Stimulated activated CD4-positive, alpha-beta T cell treated with anti-CD3 and anti-CD28 coated beads, Interleukin-12 subunit alpha, Interleukin-12 subunit beta, amount 100 ng/mL, for 24 hours (primary cell): ENCODE results near the gene HECW1.
A peak's percentile ranks its signal among the peaks of the same experiment; 100 is the strongest.

ENCODE experiments used
- DNase-seq, 2 experiments: peaks; one replicate each; pipeline ENCODE4 v3.0.0-alpha.2; 2020; ENCODE audit warnings: low read depth in 2 of 2

The HECW1 gene

DNA sequence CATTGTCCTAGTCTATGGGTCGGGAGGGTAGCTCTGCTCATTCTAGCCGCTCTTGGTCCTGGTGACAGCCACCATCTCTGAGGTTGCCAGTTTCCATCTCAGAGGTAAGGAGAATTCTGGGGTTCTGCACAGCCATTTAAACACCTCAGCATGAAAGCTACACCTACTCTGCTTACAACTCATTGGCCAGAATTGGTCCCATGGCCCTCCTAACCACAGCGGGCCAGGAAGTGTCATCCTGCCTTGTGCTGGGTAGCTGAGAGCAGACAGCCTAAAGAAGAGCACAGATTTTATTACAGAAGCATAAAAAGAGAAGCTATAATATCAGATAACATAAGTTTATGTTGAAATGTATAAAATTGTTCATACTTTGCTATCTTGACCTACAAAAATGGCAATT is 152.7 kb downstream of the HECW1 start:
- DNase-seq: no peak

DNA sequence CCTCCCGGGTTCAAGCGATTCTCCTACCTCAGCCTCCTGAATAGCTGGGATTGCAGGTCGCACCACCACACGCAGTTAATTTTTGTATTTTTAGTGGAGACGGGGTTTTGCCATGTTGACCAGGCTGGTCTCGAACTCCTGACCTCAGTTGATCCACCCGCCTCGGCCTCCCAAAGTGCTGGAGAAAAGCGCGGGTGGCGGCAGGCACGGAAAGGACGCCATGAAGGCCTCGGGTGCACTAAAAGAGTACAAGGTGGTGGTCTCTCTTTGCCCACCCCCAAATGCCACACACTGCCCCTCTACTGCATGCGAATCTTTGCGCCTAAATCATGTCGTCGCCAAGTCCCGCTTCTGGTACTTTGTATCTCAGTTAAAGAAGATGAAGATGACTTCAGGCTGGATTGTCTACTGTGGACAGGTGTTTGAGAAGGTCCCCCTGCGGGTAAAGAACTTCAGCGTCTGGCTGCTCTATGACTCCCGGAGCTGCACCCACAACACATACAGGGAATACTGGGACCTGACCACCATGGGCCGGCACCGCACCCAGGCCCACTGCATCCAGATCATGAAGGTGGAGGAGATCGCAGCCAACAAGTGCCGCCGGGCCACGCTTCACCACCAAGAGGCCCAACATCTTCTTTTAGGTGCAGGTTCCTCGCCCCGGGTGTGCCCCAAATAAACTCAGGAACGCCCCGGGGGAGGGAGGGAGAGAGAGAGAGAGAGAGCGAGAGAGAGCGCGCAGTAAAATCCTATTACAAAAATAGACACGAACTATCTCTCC is 161.7 kb downstream of the HECW1 start:
- DNase-seq: no peak

DNA sequence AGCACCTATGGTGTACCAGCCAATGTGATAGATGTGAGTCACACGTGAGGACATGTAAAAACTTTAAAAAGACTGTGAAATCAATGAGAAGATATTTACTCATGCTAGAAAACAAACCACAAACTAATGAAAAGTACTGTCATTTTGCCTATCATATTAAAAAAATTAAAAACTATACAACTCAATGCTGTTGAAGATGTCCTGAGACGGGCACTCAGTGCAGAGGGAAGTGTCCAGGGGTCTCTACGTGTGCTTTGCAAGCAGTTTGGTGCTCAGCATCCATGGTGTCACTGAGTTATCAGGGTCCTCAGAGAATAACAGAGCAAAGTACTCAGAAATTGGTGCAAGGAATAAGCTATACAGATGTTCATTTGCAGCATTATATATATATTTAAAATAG is 162.3 kb downstream of the HECW1 start:
- DNase-seq: no peak

DNA sequence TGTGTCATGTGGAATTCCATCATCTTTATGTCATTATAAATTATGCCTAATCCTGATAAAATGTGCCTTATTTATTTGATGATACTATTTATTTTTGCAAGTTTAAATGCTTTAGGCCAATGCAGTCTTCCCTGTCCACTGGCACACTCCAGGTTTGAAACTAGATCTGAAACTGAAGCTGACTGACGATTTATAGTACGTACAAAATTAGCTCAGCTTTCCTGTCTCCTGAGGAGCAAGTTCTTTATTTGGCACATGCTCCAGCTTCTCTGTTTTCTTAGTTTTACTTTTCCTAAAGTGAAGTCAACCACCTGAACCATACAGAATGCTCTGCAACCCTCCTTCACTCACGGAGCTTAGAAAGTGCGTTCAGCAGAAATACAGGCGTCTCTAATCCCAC is 164.1 kb downstream of the HECW1 start:
- no peak for DNase-seq

DNA sequence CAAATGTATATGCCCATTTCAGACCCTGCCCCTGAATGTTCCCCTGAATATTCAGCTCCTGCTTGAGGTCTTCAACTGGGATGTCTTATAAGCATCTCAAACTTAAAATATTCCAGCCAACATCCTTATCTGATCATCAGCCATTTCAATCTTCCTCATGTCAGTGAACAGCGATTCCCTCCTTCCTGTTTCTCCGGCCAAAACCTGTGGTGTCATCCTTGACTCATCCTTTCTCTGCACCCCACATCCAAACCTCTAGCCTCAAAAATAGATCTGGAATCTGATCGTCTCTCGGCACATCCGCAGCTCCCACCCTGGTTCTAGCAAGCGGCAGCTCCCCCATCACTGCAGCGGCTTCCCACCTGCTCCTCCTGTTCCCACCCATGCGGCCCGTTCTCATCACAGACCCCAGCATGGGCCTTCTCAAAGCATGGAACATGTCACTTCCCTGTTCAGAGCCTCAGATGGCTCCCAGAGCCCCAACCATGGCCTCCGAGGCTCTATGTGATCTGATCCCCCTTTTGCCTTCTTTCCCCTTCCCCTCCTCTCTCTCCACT is 165.7 kb downstream of the HECW1 start:
- DNase-seq: no peak

DNA sequence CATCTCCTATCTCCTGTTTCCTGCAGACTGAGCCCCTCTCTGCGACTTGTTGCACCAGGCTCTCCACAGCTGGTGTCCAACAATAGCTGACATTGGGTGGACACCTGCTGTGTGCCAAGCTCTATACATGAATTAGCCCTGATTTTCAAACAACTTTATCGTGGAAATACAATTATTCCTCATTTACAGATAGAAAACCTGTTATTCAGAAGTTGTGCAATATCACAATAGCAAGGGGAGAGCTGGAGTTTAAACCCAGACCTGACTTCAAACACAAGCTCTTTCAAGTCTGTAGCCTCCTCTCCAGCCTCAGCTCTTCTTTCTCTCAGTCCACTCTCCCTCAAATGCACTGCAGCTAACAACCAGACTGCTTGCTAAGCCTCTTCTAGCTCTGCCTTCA is 168.8 kb downstream of the HECW1 start:
- no peak for DNase-seq

DNA sequence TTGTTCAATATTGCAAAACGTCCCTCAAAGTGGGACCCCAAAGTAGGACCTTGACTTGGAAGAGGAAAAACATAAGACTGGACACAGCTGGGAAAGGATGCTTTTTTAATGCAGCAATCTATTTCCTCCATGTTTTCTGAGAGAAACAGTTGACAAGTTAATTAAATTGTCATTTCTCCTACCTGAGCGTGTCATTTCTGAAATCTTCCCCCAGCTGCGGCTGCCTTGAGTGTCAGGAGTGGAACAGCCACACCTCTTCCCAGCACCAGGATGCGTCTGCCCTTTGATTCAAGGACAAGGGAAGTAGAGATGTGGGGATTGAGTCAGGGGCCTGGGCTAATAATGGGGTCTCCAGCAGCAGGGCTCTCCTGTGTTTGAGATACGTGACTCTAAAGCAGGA is 171.3 kb downstream of the HECW1 start:
- DNase-seq: no peak

DNA sequence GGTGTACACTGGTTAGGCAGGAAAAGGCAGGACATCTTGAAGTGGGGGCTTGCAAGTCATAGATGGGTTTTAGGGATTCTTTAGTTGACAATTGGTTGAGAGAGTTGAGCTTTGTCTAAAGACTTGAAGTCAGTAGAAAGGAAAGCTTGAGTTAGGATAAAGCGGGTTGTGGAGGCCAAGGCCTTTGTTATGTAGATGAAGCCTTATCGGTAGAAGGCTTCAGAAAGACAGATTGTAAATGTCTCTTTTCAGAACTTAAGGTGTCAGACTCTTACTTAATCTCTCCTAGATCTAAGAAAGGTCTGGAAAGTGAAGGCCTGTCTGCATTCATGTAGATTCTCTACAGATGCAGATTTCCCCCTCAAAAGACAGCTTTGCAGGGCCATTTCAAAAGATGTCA is 177.4 kb downstream of the HECW1 start:
- no peak for DNase-seq

DNA sequence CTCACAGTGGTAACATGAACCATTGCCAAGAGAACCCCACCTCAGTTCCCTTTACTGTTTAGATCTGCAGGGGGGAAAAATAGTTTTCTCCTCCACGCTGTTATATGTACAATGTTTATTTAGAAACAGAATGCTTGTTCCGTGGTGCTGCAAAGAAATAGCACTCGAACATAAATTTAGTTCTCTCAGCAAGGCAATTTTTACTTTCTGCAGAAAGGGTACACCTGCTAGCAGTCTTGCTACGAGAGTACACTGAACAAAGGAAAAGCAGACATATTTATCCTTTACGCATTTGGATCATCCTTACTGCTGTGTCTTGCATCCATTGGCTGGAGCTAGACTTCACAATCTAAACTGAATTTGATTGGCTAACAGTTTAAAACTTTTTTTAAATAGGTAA is 178.5 kb downstream of the HECW1 start:
- DNase-seq: no peak

DNA sequence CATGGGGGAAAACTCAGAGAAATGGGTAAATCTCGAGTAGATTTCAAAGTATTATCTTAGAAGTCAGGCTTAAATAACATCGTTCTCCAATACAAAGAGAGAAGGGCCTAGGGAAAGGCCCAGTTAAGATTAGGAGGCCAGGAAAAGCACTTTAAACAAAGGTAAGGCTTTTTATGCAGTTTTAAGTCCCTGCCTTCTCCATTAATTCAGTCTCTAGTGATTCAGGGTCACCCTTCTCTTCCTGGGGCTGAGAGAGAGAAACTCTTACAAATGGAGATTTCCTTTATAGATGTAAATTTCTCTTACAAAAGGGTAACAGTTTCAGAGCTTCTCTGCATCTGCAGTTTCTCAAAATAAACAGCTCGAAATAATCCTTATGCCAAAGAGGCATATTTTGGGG is 179.3 kb downstream of the HECW1 start:
- DNase-seq: no peak

DNA sequence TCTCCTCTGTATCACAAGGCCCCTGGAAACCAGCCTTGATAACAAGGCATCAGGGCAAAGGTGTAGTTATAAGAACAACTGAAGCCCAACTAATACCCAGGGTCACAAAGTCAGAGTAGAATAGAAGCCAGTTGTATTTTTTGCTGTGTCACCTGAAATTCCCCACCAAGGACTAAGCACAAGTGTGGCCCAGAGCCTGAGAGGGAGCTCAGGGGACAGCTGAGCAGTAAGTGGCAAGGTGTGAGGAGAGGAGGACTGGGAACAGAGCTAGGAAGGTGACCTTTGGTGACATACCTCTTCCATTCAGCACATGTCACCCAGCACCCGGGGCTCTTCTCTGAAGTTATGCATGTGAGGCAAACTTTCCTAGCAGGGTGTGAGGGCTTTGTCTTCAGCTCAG is 179.9 kb downstream of the HECW1 start:
- DNase-seq: no peak

DNA sequence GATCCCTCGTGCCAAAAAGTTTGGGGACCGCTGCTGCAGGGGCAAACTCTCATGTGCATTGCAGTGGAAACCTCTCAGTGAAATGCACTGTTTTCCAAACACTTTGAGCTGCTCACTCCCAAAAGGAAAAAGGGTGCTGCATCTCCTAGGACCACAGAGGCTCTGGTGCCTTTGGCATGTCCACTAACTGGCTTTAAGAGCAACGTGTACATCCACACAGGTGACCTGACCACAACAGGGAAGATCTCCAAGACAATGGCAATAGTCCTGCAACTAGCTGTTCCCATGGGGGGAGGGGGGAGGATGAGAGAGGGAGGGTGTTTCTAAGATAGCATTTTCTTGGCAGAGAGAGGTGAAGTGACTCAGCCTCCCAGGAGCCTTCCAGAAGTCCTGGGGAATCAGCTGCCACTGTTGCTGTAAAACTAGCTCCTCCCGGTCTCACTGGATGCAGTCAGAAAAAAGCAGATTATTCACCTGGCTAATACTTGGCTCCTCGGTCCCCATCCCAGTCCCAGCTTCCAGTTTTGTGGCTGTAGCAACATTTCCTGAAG is 181.7 kb downstream of the HECW1 start:
- DNase-seq: no peak

DNA sequence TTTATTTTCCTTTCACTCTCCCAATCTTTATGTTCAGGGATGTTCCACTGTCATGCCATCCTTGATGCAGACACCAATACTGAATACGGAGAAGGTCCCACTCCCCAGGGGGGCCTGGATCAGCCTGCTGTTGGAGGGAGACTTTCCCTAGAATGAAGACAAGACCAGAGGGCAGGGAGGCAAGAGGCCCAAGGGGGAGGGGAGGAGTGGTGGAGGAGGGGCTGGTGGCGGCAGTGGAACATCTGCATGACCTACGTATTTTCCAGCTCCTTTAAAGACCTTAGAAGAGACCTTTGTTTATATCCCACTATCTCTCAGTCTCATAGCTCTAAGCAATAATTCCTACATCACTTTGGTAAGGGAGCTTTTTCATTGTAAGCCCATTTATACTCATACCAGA is 183.0 kb downstream of the HECW1 start:
- no peak for DNase-seq

DNA sequence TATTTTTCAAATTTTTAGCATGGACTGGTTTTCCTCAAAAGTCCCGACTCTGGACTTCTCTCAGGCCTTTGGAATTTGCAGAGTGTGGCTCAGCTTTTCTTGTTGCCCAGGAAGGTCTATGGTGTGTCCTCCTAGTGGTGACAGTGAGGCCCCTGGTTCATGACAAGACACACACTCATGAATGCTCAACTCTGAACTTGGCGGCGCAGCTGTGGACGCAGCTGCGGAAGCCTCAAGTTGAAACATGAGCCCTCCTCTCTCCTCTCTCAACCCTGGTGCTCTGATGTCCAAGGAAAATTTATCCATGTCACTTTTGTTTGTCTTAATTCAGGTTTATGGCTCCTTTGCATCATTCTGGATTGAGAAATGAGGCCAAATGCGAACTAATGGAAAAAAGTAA is 183.9 kb downstream of the HECW1 start:
- DNase-seq: no peak

DNA sequence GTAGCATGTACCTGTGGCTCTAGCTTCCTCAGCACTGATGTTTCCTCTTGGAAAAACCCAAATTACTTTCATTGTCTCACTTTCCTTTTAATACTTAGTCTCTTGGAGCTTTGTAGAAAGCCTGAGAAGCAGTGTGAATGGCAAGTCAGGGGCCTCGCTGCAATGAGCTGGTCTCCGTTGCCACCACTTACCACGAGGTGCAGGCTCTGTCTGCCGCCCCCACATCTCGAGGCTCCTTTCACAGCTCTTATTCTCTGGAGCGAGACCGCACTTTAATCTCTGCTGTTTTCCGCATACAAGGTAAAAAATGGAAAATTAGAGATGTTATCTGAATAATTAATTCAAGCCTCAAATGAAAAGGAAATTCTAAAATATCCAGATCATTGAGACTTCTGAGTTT is 186.2 kb downstream of the HECW1 start:
- no peak for DNase-seq

DNA sequence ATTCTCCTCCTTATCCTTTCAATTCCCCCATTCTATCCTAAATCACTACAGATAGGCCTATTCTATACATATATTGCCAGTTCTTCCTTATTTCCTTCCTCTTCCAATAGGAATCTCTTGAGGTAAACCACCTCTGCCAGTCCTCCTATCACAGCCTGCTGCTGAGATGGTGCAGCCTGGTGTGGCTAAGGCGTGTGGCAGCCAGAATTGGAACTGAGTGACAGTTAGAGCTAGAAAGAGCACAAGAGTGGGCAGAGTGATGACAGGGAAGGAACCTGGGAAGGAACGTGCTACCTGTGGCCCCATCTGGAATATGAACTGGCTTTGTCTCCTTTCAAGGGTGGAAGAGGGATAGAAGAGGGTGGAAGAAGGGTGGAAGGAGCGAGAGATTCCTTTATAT is 187.7 kb downstream of the HECW1 start:
- no peak for DNase-seq

DNA sequence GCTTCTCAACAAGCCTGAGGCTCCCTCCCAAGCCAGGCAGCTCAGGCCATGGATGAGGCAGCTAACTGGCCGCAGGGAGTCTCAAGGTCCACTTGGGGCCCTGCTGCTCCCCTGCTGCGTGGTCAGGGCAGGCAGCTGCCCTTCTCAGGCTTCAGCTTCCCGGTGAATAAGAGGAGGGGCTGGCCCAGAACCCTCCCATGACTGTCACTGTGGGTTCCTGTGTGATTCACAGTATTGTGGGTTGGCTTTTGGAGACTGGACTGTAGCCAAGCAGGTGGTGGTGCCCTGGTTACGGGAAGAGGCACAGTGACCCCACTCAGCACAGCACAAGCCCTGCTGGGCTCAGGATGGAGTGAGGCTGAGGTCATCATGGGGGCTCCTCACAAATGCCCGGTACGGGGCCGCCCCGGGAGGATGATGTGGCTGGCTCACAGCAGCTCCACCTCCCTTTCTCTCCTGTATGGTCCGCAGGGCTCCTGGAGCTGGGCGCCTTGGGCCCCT is 189.8 kb downstream of the HECW1 start:
- DNase-seq: peak; percentile 1 to 14

DNA sequence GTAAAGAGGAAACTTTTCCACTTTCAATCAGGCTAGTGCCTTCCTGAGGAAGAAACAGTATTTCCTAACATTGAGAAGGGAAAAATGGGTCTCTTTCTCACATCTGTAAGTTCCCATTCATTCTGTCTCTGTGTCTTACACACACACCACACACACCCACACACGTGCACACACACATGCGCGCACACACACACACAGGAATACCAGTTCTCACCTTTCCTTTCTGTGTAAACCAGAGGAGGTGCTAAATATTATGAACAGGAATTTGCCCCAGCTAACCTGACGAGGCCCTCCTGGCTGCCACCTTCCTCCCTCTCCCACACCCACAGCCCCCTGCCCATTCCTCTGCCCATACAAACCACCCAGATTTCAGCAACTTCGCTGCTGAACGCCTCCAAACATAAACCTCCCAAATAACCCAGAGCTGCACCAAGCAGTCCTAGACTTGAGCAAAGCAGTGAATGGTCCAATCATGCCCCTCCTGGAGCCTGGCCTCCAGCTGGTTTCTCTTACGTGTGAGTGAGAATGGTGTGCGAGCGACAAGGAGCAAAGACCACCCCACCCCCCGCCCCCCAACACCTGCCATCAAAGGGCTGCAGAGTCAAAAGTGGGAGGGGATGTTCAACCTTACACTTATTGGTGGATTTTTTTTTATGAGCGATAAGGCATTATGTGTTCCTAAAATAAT is 190.5 kb downstream of the HECW1 start:
- DNase-seq: no peak

DNA sequence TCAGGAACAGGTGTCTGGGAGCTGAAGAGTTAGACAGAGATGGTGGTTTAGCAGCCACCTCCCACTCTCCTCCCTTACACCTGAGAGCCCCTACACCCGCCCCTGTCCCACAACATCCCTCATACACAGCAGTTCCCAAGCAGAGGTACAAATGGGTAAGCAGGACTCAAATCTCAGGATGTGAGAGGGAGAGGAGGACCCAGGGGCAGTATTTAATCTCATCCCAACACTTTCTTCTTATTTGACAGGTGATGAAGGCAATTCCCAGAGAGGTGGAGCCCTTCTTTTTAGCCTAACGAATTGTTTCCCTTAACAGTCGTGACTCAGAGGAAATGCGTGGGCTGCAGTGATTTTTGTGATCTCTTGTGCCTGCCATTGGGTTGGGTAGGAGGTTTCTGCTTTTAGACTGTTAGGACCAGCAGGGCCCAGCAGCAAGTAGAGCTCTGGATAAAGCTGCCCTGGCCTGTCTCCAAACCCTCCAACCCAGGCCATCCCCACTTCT is 191.3 kb downstream of the HECW1 start:
- DNase-seq: peak; percentile 39 to 66

DNA sequence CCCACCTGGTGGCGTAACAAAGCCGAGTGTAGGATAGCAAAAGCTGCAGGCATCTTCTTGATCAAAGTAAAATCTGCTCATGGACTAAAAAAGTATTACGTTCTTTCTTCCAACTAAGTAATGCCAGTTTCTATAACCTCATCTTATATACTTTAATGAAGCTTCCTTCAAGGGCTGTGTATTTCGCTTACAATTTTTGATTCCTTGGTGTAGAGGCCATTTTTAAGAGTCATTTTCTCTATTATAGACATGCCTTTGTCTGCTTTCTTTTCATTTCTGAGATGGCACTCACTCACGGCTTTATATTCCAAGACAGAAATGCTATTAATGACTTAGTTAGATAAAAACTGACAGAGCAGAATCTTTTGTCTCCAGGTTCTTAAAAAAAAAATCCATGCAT is 194.0 kb downstream of the HECW1 start:
- DNase-seq: no peak

DNA sequence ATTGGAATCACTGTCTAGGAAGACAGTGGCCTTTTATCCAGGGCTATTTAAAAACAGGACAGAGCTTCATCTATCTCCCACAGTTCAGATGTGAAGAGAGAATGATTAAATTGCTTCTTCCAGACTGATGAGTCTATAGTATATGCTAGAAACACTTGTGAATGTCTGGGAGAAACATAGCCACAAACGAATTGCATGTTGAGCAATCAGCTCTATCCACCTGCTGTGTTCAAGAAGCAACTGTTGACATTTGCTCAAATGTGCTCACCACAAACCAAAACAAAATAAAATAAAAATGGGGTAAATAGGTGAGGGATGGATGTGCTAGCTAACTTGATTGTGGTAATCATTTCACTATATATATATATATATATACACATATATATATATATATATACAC is 195.1 kb downstream of the HECW1 start:
- DNase-seq: no peak

DNA sequence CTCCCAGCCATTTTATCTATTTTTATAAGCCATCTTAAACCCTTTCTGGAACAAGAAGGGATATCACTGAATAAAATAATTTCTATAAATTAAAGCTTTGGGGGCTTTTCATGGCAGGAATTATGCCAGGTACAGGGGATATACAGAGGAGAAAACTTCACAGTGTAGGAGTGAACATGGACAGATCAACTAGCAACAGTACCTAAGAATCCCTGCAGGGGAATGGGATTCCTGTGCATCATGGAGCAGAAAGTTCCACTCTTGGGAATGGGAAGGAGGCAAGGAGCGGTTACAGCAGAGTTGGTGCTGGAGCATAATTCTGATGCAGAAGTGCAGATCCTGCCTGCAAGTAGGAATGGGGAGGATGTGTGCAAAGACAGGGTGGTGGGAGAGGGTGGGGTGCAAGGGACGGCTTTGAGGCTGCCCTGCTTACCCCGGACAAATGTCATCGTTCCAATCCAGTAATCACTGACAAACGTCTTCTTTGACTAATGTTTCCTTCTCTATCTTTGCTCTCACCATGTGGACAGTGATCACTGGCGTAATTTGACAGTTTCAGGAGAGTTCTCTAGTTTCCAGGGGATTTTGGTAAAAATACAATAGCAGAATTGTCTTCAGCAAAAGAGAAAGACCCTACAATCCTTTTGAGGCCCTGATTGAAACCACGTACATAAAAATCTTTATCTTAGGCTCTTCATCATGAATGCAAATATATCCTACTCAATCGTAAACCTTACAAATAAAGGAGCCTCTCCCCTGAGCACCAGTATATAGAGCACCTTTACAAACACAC is 196.7 kb downstream of the HECW1 start:
- DNase-seq: no peak
